Stromal cell of bone marrow (primary cell): ENCODE measurements around the gene WDSUB1.

ENCODE experiments used
- DNase-seq: peaks from one replicate; pipeline ENCODE4 v3.0.0-alpha.2; 2012; ENCODE audit warnings: low read depth

WDSUB1 gene

DNA sequence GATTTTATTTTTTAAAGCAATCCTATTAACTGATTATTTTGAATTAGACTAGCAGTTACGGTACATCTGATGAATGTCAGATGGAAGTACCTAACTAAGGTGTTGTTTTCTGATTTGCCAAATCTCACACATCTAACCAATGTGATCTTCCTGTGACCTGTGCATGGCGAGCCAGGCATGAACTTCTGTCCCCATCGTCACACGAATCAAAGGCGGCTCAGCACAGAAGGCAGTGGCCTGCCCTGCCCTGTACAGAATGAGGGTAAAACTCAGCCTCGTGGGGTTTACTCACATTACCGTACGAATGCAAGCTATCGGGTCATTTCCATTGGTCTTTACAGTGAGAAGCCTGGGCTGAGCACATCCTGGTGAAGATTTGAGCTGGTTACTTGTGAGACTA, 87.3 kb downstream of the WDSUB1 start:
- DNase-seq: no peak

DNA sequence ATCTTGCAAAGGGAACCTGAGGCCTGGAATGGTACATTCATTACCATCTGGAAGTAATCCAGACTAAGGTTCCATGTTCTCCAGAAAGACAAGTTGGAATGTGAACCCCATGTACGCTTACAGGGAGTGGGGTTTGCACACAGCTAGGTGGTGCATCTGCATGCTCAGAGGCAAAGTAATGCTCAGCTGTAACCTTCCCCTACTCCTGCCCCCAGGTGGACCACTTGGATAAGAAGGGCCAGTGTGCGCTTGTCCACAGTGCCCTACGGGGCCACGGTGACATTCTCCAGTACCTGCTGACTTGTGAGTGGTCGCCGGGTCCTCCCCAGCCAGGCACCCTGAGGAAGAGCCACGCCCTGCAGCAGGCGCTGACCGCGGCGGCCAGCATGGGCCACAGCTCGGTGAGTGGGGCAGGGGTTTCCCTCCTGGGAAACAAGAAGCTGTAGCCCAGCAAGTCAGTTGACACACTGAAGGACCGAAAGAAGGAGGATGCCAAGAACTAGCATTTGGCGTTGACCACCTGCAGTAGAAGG, 90.0 kb downstream of the WDSUB1 start:
- no peak for DNase-seq

- no peak for DNase-seq
Measured at GRCh38 chr2:159195697-159196096, 90.8 kb downstream of the WDSUB1 start.

- DNase-seq: no peak
Measured at GRCh38 chr2:159194241-159194640, 92.3 kb downstream of the WDSUB1 start.

- no peak for DNase-seq
Measured at GRCh38 chr2:159193791-159194190, 92.7 kb downstream of the WDSUB1 start.

GRCh38 chr2:159192371-159192918, 94.1 kb downstream of the WDSUB1 start:
- no peak for DNase-seq

- DNase-seq: no peak
Measured at GRCh38 chr2:159188449-159188848, 98.1 kb downstream of the WDSUB1 start.

DNA sequence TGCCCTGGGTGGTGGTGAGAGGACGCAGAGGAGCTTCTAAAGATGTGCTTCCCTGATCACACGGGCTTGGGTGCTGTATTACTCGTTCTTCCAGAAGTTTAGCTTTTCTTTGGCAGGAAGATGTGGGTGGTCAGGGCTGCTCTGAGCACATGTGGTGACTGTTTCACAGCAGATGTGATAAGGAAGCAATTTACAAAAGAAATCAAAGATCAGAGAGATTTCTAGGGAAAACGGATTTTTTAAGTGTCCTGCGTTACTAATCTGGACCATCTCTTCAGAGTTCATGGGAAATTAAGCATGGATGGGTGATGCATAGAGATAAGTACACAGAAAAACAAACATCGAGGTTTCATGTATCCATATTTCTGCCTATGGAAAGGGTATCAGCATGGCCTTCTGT, 99.4 kb downstream of the WDSUB1 start:
- DNase-seq: no peak

DNA sequence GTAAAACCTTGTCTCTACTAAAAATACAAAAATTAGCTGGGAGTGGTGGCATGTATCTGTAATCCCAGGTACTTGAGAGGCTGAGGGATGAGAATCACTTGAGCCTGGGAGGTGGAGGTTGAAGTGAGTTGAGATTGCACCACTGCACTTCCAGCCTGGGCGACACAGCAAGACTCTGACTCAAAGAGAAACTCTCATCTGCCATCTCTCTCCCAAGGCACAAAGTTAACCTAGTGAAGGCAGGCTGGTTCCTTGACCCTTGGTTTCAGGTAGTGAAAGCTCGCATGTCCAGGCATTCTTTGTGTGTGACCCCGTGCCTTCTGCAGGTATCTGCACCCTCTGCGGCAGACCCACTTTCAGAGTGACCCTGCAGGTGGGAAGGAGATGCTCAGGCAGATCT, 100.0 kb downstream of the WDSUB1 start:
- no peak for DNase-seq
